PC-9 (cell line): ENCODE data around the gene TCEA2. TPM values are rescaled to one million over a fixed set of nuclear protein-coding genes. Genes with fewer than 3 reads are reported as not detected.

Source experiments
- BruUV-seq: library from RNA; stranded (reverse); fragments of 400-500 nt; replicated peaks from 2 replicates; lab custom pipeline; 2021; lab: Mats Ljungman, UMichigan
- CTCF ChIA-PET: fragments of 300-600 bp; sonication (Branson Sonifier 250); formaldehyde crosslinking; loops from one replicate; lab custom pipeline; 2022; ENCODE audit warnings: antibody characterized with exemption; lab: Charles Lee
- POLR2A ChIA-PET: fragments of 300-600 bp; sonication (Branson Sonifier 250); formaldehyde crosslinking; loops from one replicate; lab custom pipeline; 2022; ENCODE audit warnings: antibody characterized with exemption; ENCODE audit not compliant: unreplicated experiment; lab: Charles Lee
- DNase-seq, 2 experiments: peaks; one replicate each; pipeline versions ENCODE4 v3.0.0 to v3.0.0-alpha.2; 2015 to 2022; ENCODE audit warnings: mixed read lengths in 1 of 2
- H2AFZ ChIP-seq: fragments of 200-600 bp; sonication (generic); 2 replicates; pipeline ENCODE4 v1.8.1; 2017; ENCODE audit warnings: antibody characterized with exemption
- H3F3A ChIP-seq: fragments of 200-600 bp; sonication (generic); 2 replicates; pipeline ENCODE4 v1.8.1; 2017; ENCODE audit warnings: antibody characterized with exemption, mild to moderate bottlenecking, low read depth; ENCODE audit not compliant: insufficient read depth
- H3K27ac ChIP-seq: fragments of 200-600 bp; sonication (generic); 2 replicates; pipeline ENCODE4 v1.6.1; 2016; ENCODE audit warnings: mixed run types
- H3K27me3 ChIP-seq: fragments of 200-600 bp; sonication (generic); 2 replicates; pipeline ENCODE4 v1.6.1; 2016; ENCODE audit warnings: low read depth, mixed run types; ENCODE audit not compliant: insufficient read depth
- H3K36me3 ChIP-seq: fragments of 200-600 bp; sonication (generic); 2 replicates; pipeline ENCODE4 v1.6.1; 2016; ENCODE audit warnings: low read depth, mixed run types
- H3K4me1 ChIP-seq: fragments of 200-600 bp; sonication (generic); replicated peaks from 2 replicates; pipeline ENCODE4 v1.6.1; 2016; ENCODE audit warnings: mixed run types; ENCODE audit not compliant: insufficient read depth
- H3K4me2 ChIP-seq: fragments of 200-600 bp; sonication (generic); 2 replicates; pipeline ENCODE4 v1.6.1; 2017; ENCODE audit warnings: mixed run types
- H3K4me3 ChIP-seq: fragments of 200-600 bp; sonication (generic); 2 replicates; pipeline ENCODE4 v1.6.1; 2016; ENCODE audit warnings: mixed run types
- H3K79me2 ChIP-seq: fragments of 200-600 bp; sonication (generic); 2 replicates; pipeline ENCODE4 v1.6.1; 2017; ENCODE audit warnings: low read depth, mixed run types
- H3K9me2 ChIP-seq: fragments of 200-600 bp; sonication (generic); 2 replicates; pipeline ENCODE4 v1.8.1; 2017; ENCODE audit warnings: mild to moderate bottlenecking; ENCODE audit not compliant: insufficient read depth
- H3K9me3 ChIP-seq: fragments of 200-600 bp; sonication (generic); 2 replicates; pipeline ENCODE4 v1.8.1; 2016; ENCODE audit warnings: low read depth; ENCODE audit not compliant: insufficient read depth
- H4K20me1 ChIP-seq: fragments of 200-600 bp; sonication (generic); 2 replicates; pipeline ENCODE4 v1.8.1; 2017; ENCODE audit not compliant: insufficient read depth
- EZH2 ChIP-seq: fragments of 200-600 bp; sonication (generic); IDR thresholded peaks from 2 replicates; pipeline ENCODE4 v1.8.0; 2017; ENCODE audit warnings: antibody characterized with exemption, low read depth
- intact Hi-C: fragments of 100-400 bp; cut with micrococcal nuclease; formaldehyde crosslinking; loops from one replicate; pipeline ENCODE4 v1.10.0; 2022; ENCODE audit not compliant: unreplicated experiment
- total RNA-seq: library from RNA; stranded (reverse); gene quantifications from 2 replicates; pipeline ENCODE4 v1.2.3, GENCODE V29; 2021
- TF ChIP-seq, protein P1 (sequence below): fragments of 200-600 bp; sonication (generic); conservative IDR thresholded peaks from 2 replicates; pipeline ENCODE4 v1.6.1; 2017; ENCODE audit warnings: mixed run types, antibody characterized with exemption, mild to moderate bottlenecking, moderate library complexity

Gene TCEA2
- total RNA-seq, 1 experiment from 2014 or later = 100 TPM

- intact Hi-C loops = no loop called here
- H3K79me2 ChIP-seq = no peaks in the 10 kb centered on the region
- no peak within 1 kb of the TSS for H3K4me2 ChIP-seq
- no peak for DNase-seq
- H3K9me3 ChIP-seq = no peaks in the 10 kb centered on the region
- H2AFZ ChIP-seq = no peak within 1 kb of the TSS
- peaks cover 25% of the 10 kb centered on the region; the same call in 1 of the 2 replicates for H3F3A ChIP-seq
- ChIA-PET POLR2A (no interaction called here), CTCF (no interaction called here)
- BruUV-seq = no TSS peak
- H3K4me1 ChIP-seq = peaks cover 13% of the 10 kb centered on the region; the same call in 1 of the 2 replicates
- H3K9me2 ChIP-seq = no peaks in the 10 kb centered on the region
- H3K27me3 ChIP-seq = peaks cover 7% of the 10 kb centered on the region; the same call in 1 of the 2 replicates
- H3K4me3 ChIP-seq = no peak within 1 kb of the TSS
- H3K27ac ChIP-seq = no peak within 1 kb of the TSS
- no peaks in the 10 kb centered on the region for H3K36me3 ChIP-seq
- TF ChIP-seq, protein P1, sequence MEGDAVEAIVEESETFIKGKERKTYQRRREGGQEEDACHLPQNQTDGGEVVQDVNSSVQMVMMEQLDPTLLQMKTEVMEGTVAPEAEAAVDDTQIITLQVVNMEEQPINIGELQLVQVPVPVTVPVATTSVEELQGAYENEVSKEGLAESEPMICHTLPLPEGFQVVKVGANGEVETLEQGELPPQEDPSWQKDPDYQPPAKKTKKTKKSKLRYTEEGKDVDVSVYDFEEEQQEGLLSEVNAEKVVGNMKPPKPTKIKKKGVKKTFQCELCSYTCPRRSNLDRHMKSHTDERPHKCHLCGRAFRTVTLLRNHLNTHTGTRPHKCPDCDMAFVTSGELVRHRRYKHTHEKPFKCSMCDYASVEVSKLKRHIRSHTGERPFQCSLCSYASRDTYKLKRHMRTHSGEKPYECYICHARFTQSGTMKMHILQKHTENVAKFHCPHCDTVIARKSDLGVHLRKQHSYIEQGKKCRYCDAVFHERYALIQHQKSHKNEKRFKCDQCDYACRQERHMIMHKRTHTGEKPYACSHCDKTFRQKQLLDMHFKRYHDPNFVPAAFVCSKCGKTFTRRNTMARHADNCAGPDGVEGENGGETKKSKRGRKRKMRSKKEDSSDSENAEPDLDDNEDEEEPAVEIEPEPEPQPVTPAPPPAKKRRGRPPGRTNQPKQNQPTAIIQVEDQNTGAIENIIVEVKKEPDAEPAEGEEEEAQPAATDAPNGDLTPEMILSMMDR = no peak
- no peak for TF ChIP-seq EZH2
- H4K20me1 ChIP-seq = peaks cover 13% of the 10 kb centered on the region
Observed at GRCh38 chr20:64035933-64036345, 27.1 kb upstream of the TCEA2 start, which contains the start of gene C20orf204. TSS of gene C20orf204 (plus strand) at chr20:64036182. CDS start at chr20:64036324, 142 bp downstream.

- peaks cover 25% of the 10 kb centered on the region; the same call in 1 of the 2 replicates for H3F3A ChIP-seq
- H3K9me2 ChIP-seq = no peaks in the 10 kb centered on the region
- no peaks in the 10 kb centered on the region for H3K79me2 ChIP-seq
- DNase-seq = no peak
- TF ChIP-seq EZH2 = no peak
- TF ChIP-seq, protein P1 = no peak
- peaks cover 12% of the 10 kb centered on the region for H4K20me1 ChIP-seq
- peaks cover 13% of the 10 kb centered on the region; the same call in 1 of the 2 replicates for H3K4me1 ChIP-seq
- no peak overlapping the region for H2AFZ ChIP-seq
- POLR2A ChIA-PET = no interaction called here
- H3K27me3 ChIP-seq = peaks cover 12% of the 10 kb centered on the region; the same call in 1 of the 2 replicates
- intact Hi-C loops = no loop called here
- no peaks in the 10 kb centered on the region for H3K9me3 ChIP-seq
- CTCF ChIA-PET = no interaction called here
- H3K4me2 ChIP-seq = no peak overlapping the region
- no peaks in the 10 kb centered on the region for H3K36me3 ChIP-seq
- no TSS peak for BruUV-seq
- H3K4me3 ChIP-seq = no peak overlapping the region
- no peak overlapping the region for H3K27ac ChIP-seq
Observed at GRCh38 chr20:64036346-64037198, 26.4 kb upstream of the TCEA2 start.

- Histone ChIP-seq H4K20me1 (peaks cover 9% of the 10 kb centered on the region; the same call in 1 of the 2 replicates), H3K9me3 (no peaks in the 10 kb centered on the region), H3K4me3 (no peak overlapping the region), H2AFZ (no peak overlapping the region), H3K36me3 (no peaks in the 10 kb centered on the region), H3K79me2 (no peaks in the 10 kb centered on the region), H3K9me2 (no peaks in the 10 kb centered on the region), H3K27me3 (peaks cover 17% of the 10 kb centered on the region; the same call in 1 of the 2 replicates), H3F3A (peaks cover 25% of the 10 kb centered on the region; the same call in 1 of the 2 replicates), H3K27ac (no peak overlapping the region), H3K4me2 (no peak overlapping the region), H3K4me1 (peaks cover 13% of the 10 kb centered on the region; the same call in 1 of the 2 replicates)
- TF ChIP-seq EZH2 = no peak
- TF ChIP-seq, protein P1 = no peak
- POLR2A ChIA-PET = no interaction called here
- intact Hi-C loops = no loop called here
- CTCF ChIA-PET = no interaction called here
- no peak for DNase-seq
- BruUV-seq = no TSS peak
Observed at GRCh38 chr20:64037199-64037497, 25.9 kb upstream of the TCEA2 start.
